Islet precursor cell (in vitro differentiated cells): Measurements from ENCODE around the gene BPIFB1.
A peak's percentile ranks its signal among the peaks of the same experiment; 100 is the strongest.

ENCODE experiments used
- DNase-seq: peaks from one replicate; pipeline ENCODE4 v3.0.0-alpha.2; 2018

The BPIFB1 gene

DNA sequence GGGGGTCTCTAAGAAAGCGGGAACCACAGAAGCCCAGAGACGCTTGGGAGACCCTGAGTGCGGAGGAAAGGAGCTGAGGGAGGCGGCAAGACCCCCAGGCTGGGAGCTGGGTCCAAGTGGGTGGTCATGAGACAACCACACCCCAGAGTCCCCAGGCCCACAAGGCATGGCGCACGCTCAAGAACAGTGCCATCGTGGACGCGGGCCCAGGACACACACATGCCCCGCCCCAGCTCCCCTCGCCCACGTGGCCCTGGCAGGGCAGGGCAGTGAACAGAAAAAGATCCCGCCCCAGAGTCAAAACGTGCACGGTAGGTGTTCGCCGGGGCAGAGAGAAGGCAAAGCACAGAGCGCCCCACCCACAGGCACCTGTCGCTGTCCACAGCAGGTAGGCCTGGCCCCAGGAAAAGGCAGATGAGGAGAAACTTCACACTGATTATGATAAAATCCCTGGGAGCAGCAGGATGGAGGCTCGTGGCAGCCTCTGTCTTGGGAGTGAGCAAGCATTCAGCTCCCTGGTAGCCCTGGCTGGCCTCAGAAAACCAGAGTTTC is 50.0 kb downstream of the BPIFB1 start:
- DNase-seq: peak; percentile 34

GRCh38 chr20:33333616-33334015 is 50.6 kb downstream of the BPIFB1 start:
- no peak for DNase-seq

GRCh38 chr20:33334111-33334510 is 51.1 kb downstream of the BPIFB1 start:
- no peak for DNase-seq

- no peak for DNase-seq
These were observed 53.4 kb downstream of the BPIFB1 start for GRCh38 chr20:33336375-33336774.

GRCh38 chr20:33337119-33337518 is 54.1 kb downstream of the BPIFB1 start:
- DNase-seq: no peak

DNA sequence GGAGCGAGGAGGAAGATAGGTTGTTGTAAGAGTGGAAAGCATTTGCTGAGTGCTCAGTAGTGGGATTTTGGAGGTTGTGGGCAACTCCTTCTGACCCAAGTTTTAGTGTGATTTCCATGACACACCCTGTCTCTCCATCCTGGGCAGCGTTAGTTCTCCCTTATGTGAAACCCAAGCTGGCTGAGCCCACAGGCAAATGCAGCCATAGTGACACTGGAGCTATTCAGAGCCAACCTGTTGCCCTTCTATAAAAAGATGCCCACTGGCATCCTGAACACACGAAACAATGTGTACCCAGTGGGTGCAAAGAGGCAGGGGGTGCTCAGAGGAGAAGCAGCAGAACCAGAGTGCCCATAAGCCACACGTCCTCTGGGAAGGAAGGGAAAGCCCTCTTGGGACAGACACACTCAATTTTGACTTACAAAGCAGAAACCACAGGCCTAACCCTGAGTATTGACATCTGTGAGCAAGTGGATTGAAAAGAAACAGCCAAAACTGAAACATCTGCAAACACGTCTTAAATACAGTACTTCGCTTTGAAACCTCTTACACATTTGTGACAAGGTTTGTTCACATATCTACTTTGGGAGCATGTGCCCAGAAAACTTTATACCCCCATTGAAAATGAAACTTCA is 54.6 kb downstream of the BPIFB1 start:
- DNase-seq: no peak

GRCh38 chr20:33338467-33339258 is 55.6 kb downstream of the BPIFB1 start:
- no peak for DNase-seq

DNA sequence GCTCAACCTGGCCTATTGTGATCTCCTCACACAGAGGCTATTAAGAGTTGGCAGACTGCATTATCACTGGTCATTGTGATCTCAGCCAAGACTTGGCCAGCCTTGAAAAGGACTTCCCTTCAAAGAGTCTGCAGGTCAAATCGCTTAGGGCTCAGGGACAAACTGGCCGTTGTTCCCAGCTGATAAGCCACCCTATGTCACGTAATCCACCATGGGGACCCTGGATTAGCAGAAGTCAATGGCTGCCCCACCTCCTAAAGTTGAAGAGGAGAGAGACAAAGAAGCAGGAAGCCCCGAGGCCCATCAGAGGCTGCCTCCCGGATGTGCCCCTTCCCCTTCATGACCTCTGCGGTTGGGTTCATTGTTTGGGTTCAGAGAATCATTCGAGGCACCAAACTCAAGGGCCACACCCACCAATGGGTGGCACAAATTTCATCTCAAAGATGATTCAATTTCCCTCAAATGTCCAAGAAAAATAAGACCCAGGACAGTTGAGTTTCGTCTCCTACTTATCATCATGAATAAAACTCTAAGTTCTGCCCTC is 56.6 kb downstream of the BPIFB1 start:
- no peak for DNase-seq

DNA sequence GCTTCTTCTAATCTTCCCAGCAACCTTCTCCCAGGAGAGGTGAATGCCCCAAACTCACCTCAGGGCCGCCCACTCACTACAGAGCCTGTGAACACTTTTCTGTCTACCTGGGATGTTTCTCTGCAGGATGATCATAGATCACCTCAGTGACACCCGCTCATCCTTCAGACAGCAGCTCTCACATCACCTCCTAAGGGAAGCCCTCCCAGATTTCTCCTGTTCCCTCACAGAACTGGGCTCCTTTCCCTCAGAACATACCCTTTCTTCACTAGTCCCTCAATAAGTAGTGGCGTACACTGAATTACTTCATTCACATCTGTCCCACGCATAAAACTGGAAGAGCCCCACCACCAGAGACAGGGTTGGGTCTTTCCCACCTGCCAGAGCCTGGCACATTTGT is 60.5 kb downstream of the BPIFB1 start:
- DNase-seq: no peak

DNA sequence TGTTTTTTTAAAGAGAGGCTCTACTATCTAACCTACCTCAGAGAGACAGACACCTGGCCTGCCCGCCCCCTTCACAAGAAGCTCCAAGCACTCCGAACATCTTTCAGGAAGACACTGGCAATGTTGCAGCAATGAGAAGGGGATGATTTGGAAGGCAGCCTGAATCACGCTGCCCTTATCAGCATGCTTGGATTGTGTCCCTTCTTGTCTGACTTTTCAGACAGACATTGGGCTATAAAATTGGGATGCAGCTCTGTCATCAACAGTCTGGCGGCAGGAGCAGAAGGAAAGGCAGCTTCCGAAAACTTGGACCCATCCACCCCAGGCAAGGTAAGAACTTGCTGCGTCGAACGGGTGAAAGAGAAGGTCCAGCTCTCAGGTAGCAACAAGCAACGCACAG is 62.3 kb downstream of the BPIFB1 start:
- DNase-seq: no peak

DNA sequence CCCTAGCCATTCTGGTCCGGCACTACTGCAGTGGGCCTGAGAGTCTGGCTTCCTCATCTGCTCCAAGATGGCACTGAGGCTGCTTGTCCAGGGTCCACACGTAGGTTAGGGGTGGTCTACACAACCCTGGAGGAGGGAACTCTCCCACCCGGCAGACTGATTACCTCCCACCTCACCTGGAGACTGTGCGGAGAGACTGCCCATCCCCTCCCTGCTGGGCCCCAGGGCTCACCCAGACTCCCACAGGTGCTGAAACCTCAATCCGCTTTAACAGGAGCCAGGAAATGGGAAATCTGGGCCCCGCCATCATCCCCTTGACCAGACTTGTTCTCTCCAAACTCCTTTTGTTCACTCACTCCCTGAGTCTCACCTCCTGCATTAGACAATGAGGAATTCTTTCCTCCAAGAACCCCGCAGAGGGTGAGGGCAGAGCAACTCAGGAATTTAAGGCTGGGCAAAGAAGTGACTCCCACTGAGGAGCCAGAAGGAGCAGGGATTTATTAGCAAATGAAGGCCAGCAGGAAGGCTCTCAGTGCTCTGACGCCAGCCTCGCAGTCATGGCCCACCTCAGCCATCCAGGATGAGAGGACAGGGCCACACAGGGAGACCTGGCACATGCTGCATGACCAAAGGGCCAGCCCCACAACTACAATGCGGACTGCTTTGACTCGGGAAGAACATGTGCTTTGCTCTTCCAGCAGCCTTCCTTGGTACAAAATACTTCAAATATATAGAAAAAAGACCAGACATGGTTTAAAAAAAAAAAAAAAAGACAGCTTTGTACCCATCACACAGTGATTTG is 65.3 kb downstream of the BPIFB1 start:
- no peak for DNase-seq

DNA sequence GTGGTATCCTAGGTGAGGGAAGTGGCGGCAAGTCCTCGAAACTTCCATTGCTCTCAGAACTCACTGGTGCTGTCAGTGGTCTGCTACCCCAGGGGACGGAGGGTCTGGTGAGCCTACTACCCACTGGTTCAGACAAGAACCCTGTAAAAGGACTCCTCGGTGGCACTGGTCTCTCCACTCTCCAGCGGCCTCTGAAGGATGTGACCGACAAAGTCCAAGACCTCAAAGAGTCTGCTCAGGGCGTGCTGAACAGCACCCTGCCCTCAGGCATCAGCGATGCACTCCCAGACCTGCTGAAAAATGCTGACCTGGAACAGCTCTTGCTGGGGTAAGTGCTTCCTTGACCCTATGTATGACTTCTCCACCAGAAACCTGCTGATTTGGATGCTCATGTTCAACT is 66.5 kb downstream of the BPIFB1 start:
- no peak for DNase-seq

DNA sequence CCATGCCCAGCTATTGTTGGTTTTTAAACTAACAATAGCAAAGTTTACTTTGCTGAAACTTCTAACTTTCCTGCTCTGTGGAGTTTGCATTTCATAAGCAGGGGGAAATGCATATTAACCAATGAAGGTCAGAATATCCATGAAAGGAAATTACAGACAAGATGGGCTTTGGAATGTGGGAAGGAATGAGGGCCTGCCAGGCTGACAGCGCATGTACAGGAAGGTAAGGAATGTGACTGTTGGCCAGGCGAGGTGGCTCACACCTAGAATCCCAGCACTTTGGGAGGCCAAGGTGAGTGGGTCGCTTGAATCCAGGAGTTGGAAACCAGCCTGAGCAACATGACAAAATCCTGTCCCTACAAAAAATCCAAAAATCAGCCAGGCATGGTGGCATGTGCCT is 68.7 kb downstream of the BPIFB1 start:
- peak; percentile 81 for DNase-seq

- no peak for DNase-seq
These were observed 69.4 kb downstream of the BPIFB1 start for GRCh38 chr20:33352258-33353012.

DNA sequence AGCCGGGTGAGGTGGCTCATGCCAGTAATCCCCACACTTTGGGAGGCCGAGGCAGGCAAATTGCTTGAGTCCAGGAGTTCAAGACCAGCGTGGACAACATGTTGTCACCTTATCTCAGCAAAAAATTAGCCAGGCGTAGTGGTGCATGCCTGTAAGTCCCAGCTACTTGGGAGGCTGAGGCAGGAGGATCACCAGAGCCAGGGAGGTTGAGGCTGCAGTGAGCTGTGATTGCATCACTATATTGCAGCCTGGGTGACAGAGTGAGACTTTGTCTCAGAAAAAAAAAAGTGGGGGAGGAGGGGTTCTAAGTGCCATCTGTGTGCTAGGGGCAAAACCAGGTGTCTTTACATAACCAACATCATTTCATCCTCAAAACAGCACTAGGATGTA is 70.0 kb downstream of the BPIFB1 start:
- DNase-seq: no peak
